NCI-H748 (cell line): ENCODE data around the gene MED15.
"Not testable (repeated sequence)": the region's sequence is repeated elsewhere in the genome, so short reads cannot be mapped to it uniquely, and the experiment has no call there.

ENCODE experiments used
- DNase-seq: peaks from one replicate; lab custom pipeline; 2025; ENCODE audit not compliant: unreplicated experiment; lab: John Stamatoyannopoulos, UW

MED15 gene

DNA sequence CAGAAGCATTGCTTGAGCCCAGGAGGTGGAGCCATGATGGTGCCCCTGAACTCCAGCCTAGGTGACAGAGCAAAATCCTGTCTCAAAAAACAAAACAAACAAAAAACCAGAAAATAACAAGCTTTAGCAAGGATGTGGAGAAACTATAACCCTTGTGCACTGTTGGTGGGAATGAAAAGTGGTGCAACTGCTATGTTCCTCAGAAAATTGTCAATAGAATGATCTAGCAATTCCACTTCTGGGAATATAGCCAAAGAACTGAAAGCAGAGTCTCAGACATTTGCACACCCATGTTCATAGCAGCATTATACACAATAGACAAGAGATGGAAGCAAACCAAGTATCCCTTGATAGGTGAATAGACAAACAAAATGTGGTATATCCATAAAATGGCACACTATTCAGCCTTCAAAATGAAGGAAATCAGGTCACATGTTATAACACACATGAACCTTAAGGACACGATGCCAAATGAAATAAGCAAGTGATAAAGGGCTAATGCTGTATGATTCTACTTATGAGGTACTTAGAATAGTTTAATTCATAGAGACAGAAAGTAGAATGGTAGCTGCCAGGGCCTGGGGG is 27.7 kb upstream of the MED15 start:
- no peak for DNase-seq

DNA sequence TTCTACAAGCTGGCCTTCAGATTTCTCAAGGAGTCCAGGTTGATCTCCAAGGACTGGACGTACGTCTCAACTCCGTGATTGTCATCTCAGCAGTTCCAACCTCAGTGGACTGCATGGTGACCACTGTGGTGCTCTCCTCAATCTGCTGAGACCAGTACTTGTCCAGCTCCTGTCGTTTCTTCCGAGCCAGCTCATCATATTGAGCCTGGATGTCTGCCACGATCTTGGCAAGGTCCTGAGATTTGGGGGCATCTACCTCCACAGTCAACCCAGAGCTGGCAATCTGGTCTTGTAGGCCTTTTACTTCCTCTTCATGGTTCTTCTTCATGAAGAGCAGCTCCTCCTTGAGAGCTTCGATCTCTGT is 24.3 kb upstream of the MED15 start:
- DNase-seq, result not testable (repeated sequence)

DNA sequence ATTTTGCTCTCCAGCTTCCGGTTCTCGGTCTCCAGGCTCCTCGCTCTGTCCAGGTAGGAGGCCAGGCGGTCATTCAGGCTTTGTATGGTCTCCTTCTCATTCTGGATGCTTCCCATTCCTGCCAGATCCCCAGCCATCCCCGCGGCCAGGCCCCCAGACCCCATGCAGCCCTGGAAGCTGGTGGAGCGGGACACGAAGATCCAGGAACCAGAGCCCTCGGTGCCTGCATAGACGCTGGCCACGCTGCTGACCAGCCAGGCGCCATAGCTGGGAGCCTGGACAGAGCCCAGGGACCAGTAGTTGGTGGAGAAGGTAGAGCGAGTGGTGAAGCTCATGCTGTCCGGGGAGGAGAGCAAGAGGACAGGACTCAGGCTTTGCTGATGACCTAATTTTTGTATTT is 23.6 kb upstream of the MED15 start:
- no peak for DNase-seq

DNA sequence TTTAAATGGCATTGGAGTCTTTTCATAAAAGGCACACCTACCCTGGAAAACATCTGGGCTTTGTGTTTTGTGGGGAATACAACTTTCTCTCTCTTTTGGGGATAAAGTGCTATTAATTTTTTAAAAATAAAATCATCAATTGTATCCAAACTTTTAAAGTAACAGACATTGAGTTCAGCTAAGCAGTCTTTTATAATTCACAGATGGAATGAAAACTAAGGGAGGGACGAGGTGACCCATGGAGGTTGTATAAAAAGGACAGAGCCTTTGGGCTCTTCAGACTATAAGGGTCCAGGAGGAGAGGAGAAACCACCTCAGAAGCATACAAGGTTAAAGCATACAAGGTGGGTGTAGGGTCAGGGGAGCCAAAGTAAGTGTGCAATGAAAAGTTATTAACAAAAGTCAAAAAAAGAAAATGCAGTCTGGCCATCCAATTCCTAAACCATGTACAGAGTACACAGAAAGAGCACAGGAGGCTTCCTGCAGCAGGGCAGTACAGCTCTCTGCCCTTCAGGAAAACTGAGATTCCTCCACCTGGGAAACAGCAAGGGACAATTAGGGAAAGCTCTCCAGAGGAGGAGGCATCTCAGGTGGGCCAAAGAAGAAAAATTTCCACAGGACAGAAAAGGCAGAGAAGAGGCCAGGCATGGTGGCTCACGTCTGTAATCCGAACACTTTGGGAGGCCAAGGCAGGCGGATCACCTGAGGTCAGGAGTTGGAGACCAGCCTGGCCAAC is 22.3 kb upstream of the MED15 start:
- DNase-seq, result no peak

DNA sequence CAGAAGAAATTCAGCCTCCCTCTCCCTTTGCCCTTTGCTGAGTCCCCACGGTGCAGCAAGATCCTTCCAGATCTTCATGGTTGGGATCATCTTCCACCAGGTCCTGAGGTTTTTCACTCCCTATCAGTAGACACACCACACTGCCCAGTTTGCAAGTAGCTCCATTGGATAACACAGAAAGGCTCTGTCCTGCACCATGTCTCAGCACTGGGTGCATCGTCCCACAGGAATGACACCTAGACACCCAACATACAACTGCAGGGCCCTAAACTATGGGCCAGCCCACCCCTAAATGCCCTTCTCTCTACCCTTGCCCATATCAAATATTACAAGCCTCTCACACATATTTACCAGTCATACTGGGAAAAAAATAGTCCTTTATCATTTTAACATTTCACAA is 21.2 kb upstream of the MED15 start:
- no peak for DNase-seq

DNA sequence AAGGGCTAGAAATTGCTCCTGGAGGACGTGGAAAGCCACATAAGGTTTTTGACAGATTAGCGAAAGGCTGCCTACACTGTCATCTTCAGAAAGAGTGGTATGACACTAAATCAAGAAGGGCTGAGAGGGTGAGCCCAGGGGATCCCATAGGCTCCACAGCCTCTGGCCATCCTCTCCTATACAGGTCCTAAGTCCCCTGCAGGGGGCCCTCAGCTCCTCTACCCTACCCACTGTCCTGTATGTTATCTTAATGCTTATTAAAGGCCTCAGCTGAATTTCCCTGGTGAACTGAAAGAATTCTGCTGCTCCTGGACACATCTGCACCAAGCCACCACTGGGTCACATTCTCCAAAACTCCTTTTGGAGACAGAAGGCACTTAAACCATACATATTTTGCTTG is 19.7 kb upstream of the MED15 start:
- DNase-seq, result no peak

DNA sequence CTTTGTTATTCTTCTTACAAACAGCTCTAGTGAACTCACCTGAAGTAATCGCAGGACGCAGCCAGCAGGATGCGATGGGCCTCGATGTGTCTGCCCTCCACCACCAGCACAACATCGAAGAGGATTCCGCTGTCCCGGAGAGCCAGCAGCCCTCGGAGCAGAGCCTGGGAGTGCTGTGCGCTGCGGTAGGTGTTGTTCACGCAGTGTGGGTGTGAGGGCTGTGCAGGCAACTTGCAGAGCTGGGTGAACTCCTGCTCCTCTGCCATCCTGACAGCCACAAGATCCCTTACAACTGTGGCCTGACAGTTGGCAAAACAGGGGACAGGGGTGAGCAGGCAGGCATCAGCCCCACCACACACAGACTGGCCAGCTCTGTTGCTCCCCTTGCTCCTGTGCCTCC is 18.5 kb upstream of the MED15 start:
- no peak for DNase-seq

DNA sequence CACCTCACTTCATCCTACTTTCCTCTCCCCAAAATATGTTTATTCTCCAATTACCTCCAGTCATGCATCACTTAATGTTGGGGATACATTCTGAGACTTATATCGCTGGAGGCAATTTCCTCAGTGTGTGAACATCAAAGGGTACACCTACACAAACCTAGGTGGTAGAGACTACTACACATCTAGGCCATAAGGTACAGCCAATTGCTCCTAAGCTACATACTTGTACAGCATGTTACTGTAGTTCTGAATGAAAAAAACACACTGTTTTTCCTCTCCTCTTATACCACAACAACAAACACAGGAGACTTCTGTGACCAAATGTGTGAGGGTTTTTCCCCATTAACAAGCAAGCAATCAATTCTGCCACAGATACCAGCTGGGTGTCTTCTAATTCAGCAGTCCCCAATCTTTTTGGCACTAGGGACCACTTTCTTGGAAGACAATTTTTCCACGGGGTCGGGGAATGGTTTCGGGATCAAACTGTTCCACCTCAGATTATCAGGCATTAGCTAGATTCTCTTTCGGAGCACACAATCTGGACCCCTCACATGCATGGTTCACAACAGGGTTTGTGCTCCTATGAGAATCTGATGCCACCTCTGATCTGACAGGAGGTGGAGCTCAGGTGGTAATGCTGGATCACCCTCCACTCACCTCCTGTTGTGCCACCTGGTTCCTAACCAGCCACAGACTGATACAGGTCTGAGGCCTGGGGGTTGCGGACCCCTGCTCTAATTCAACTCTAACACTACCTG is 17.0 kb upstream of the MED15 start:
- no peak for DNase-seq

DNA sequence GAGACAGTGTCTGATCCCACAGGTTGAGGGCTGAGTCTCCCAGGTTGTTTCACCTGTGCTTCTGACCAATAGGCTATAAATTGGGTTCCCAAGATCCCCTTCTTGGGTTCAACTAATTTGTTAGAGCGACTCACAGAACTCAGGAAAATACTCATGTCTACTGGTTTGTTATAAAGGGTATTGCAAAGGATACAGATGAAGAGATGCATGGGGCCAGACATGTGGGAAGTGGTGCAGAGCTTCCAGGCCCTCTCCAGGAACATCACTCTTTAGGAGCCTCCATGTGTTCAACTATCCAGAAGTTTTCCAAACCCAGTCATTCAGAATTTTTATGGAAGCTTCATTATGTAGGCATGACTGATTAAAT is 16.5 kb upstream of the MED15 start:
- DNase-seq, result no peak

DNA sequence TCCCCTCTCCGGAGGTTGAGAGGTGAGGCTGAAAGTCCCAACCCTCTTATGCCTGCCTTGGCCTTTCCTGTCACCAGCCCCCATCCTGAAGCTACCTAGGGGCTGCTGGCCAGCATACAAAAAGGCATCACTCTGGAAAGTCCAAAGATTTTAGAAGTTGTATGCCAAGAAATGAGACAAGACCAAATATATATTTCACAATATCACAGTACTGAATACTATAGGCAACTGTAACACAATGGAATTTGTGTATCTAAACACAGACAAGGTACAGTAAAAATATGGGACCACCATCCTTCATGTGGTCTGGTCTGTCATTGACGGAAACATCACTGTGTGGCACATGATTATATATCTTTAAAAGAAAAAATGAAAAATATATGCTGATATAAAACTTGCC is 16.1 kb upstream of the MED15 start:
- DNase-seq, result no peak

DNA sequence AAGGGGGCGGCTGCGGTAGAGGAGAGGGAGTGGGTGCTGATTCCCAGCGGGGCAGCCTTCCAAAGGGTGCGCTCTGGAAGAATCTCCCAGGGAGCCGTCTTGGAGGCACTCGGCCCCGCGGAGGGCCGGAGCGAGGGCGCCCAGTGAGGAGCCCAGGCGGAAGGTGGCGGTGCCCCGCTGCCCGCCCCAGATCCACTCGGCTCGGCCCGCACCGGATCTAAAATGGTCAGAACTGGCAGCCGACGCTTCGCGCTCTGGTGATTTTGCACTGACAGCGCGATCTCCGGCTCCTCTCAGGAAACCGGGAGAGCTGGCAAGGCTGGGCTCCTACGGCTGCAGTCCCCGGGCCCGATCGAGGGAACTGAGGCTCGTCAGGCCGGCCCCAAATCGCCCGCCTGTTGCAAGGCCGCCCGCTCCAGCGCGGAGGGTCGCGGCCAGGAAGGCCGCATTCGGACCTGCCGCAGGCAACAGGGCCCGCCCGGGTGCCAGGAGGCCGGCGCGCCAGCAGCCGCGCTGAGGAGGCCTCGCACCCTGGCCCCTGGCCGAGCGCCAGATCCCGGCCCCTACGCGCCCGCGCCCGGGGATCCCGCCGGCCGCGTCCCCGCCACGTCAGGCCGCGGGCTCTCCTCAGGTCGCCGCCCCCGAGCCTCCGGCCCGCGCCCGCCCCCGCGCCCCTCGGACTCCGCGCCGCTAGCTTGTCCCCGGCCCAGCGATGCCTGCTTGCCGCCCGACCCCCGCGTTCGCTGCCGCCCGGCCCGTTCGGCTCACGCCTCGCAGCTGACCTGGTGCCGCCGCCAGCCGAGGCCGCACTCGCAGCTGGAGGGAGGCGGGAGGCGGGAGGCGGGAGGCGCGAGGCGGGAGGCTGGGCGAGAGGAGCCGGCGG is 12.2 kb upstream of the MED15 start, which contains the start of gene KLHL22:
KLHL22 (minus strand) TSS at position 818 of the 883 bp plus-strand sequence. CDS start 6,584 bp downstream, outside the sequence.
- peak; percentile 71 for DNase-seq

DNA sequence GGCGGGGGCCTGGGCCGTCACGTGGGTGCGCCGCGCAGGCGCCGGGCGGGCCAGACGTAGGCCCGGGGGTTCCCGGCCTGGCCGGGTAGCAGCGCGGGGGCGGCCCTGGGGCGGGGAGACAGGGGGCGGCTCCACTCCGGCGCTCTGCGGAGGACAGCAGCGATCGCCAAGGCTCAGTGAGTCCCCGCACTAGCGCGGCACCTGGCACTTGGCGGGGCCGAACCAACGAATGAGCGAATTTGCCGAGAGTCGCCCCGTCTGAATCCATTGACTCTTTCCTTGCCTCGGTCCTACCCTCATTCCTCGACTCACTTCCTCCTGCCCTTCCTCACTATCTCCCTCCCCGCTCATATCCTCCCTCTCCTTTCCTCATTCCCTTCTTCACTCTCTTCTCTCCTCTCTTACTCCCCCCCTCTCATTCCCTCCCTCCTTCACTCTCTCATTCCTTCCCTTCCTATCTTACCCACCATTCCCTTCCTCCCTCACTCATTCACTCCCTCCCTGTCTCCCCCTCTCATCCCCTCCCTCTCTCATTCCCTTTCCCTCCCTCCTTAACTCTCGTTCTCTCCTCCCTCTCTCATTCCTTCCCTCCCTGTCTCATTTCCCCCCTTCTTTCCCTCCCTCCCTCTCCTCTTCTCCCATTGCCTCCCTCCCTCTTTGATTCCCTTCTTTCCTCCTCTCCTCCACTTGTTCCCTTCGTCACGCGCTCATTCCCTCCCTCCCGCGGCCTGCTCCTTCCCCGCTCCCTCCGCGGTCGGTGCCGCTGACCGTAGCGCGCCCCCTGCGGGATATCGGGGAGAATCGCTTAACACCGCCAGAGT is 11.3 kb upstream of the MED15 start:
- peak; percentile 88 for DNase-seq

DNA sequence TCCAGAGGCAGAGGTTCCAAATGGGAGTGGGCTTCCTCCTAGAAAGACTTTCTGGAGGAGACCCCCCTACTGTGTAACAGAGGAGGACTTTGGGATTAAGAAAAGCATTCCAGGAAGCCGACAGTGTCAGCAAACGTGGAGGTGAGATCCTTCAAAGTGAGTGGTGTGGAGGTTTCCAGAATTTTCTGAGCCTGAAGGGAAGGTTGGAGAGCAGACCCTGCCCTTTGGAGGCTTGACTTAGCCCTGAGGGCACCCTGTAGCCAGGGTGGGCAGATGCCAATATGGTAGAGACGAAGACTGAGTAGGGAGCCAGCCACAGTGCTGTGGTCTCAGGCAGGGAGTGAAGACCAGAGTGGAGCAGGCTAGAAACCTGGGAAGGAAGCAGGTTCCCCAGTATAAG is 10.0 kb upstream of the MED15 start:
- DNase-seq, result no peak

DNA sequence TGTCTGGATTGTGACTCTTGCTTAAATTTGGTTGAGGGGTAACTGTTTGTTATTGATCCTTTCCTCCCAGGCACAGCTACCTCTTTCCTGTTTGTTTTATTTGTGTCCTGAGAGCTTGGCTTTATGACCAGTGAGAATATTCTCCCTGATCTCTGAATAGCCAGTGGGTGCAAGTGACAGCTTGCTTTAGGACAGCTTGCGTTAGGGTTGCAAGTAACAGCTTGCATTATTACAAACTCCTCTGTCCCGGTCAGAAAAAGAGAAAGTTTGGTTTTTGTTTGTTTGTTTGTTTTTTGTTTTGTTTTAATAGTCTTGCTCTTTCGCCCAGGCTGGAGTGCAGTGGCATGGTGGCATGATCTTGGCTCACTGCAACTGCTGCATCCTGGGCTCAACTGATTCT is 8.5 kb upstream of the MED15 start:
- DNase-seq, result no peak

DNA sequence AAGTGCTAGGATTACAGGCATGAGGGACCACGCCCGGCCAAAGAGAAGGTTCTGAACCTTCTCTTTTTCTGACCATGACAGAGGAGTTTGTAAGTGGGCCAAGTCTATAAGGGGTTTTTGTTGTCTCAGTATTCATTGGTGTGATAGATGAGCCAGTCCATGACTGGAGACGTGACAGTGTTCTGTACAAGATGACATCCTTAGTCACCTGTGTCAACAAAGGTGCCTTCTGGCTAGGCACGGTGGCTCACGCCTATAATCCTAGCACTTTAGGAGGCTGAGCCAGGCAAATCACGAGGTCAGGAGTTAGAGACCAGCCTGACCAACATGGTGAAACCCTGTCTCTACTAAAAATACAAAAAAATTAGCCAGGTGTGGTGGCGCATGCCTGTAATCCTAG is 7.6 kb upstream of the MED15 start:
- DNase-seq, result no peak

DNA sequence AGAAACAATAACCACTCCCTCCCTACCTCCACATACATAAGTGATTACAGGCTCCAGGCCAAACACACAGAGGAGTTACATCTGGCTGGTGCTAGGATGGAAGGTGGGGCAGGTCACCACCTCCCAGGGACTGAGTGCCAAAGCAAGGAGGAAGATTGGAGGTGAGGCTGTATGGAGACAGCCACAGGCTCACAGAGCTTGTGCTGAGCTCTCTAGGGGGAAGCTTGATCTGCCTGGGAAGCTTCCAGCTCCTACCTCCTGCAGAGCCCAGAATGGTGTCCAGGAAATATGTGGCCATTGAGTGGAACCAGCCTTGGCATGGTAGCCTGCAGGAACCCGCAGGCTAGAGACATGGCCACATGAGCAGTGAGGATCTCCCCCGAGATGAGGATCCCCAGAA is 3.6 kb upstream of the MED15 start:
- DNase-seq, result no peak

DNA sequence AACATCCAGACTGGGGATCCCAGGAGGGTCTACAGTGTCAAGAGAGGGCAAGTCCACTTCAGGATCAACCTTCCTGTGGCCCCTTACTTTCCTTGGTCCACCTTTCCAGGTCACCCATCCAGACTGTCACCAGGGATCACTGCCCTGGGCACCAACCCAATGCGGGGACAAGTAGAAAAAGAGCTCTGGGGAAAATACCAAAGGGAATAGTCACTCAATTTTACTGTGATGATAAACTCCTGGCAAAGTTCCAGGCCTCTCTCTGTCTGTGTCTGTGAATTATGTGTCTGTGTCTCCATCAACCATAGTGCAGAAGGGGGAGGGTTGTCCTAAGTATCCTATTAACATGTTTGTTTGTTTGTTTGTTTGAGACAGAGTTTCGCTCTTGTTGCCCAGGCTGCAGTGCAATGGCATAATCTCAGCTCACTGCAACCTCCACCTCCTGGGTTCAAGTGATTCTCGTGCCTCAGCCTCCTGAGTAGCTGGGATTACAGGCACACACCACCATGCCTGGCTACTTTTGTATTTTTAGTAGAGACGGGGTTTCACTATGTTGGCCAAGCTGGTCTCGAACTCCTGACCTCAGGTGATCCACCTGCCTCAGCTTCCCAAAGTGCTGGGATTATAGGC is 3.0 kb upstream of the MED15 start:
- DNase-seq, result not testable (repeated sequence)

DNA sequence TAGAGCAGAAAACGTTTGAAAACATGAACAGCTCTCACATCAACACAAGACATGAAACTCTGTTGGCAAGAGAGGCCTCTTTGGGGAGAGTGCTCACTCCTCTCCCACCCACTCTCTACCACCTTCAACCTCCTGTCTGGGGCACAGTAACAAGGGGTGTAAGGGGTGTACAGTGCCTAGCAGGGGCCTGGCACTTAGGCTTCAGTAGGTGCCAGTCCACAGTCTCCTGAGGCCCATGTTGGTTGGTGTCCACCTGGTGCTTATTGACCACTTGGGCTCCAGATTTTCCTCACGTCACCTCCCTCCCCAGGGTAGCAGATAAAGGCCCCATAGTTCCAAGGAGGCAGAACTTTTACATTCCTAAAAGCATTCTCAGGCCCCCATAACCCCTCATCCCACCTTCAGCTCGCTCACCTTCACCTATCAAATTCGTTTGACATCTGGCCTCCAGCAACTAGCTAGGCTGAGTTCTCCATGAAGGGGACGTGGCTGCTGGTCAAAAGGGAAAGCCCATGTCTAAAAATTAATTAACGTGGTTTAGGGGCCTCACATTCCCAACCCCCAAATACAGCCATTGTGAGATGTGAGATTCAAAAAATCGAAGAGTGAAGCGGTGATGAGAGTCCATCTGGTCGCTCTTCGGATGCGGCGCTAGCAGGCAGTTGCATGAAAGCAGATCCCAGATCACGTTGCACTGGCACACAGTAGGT is 712 bp upstream of the MED15 start:
- no peak for DNase-seq

DNA sequence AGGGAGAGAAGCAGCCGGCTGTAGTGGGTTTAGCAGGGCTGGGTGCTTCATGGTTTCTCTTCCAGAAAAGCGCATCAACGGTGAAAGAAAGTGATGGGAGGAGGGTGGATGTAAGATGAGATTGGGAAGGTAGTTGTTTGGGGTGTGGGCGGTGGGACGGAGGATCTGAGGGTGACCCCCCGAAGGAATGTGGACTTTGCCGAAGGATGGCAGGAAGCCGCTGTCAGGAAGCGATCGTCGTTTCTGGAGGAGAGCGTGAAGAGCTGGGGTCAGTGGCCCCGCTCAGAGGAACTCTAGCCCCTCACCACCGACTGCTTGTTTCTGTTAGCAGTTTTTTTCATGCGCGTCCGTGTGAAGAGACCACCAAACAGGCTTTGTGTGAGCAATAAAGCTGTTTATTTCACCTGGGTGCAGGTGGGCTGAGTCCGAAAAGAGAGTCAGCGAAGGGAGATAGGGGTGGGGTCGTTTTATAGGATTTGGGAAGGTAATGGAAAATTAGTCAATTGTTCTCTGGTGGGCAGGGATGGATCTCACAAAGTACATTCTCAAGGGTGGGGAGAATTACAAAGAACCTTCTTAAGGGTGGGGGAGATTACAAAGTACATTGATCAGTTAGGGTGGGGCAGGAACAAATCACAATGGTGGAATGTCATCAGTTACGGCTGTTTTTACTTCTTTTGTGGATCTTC is 801 bp downstream of the MED15 start:
- DNase-seq, result not testable (repeated sequence)
